WTC11 (cell line): Measurements from ENCODE around the gene SKI. TPM values are rescaled to one million over a fixed set of nuclear protein-coding genes. Genes with fewer than 3 reads are reported as not detected.

Experiments
- ATAC-seq: fragments of 200-7000 bp; cut with Tn5 transposase; 2 replicates; pipeline ENCODE4 v1.10.0; 2021; ENCODE audit warnings: mild to moderate bottlenecking, moderate library complexity
- CTCF ChIA-PET: fragments of 300-600 bp; sonication (Branson Sonifier 250); formaldehyde crosslinking; loops from one replicate; lab custom pipeline; 2021; ENCODE audit warnings: antibody characterized with exemption; lab: Charles Lee
- POLR2A ChIA-PET: fragments of 350-600 bp; sonication (Branson Sonifier 250); formaldehyde crosslinking; loops from one replicate; lab custom pipeline; 2021; ENCODE audit warnings: antibody characterized with exemption; lab: Charles Lee
- DNase-seq: peaks from one replicate; pipeline ENCODE4 v3.0.0; 2021; ENCODE audit warnings: low spot score
- H3K27ac Mint-ChIP-seq: 2 replicates; pipeline ENCODE4 v1.8.0; 2021; ENCODE audit warnings: mixed read lengths
- H3K27me3 Mint-ChIP-seq: 2 replicates; pipeline ENCODE4 v1.8.0; 2021; ENCODE audit warnings: low read depth, mild to moderate bottlenecking, moderate library complexity, mixed read lengths
- H3K36me3 Mint-ChIP-seq: 2 replicates; pipeline ENCODE4 v1.8.0; 2021; ENCODE audit warnings: mixed read lengths
- H3K4me1 Mint-ChIP-seq: 2 replicates; pipeline ENCODE4 v1.8.0; 2022; ENCODE audit warnings: mixed read lengths
- H3K4me3 Mint-ChIP-seq: 2 replicates; pipeline ENCODE4 v1.8.0; 2021; ENCODE audit warnings: mild to moderate bottlenecking, moderate library complexity, mixed read lengths
- H3K9me3 Mint-ChIP-seq: 2 replicates; pipeline ENCODE4 v1.8.0; 2021; ENCODE audit warnings: mixed read lengths
- JUN ChIP-seq: sonication (generic); formaldehyde crosslinking; IDR thresholded peaks from 2 replicates; pipeline ENCODE4 v1.8.0; 2023; ENCODE audit warnings: mild to moderate bottlenecking, missing genetic modification reagents
- MXD4 ChIP-seq: fragments of 250-450 bp; sonication (Bioruptor Pico); IDR thresholded peaks from 2 replicates; pipeline ENCODE4 v1.8.0; 2021; ENCODE audit warnings: mild to moderate bottlenecking, moderate library complexity, borderline replicate concordance
- NFYB ChIP-seq: sonication (generic); formaldehyde crosslinking; conservative IDR thresholded peaks from 2 replicates; pipeline ENCODE4 v1.8.0; 2022; ENCODE audit warnings: low read depth, missing genetic modification reagents
- NR2C2 ChIP-seq: sonication (generic); formaldehyde crosslinking; IDR thresholded peaks from 2 replicates; pipeline ENCODE4 v1.8.0; 2022; ENCODE audit warnings: mild to moderate bottlenecking, missing genetic modification reagents
- PRRX2 ChIP-seq: fragments of 250-450 bp; sonication (Bioruptor Pico); IDR thresholded peaks from 2 replicates; pipeline ENCODE4 v1.8.0; 2021; ENCODE audit warnings: mild to moderate bottlenecking
- ZNF232 ChIP-seq: sonication (generic); formaldehyde crosslinking; IDR thresholded peaks from 2 replicates; pipeline ENCODE4 v1.8.0; 2022; ENCODE audit warnings: mild to moderate bottlenecking, missing genetic modification reagents
- ZNF423 ChIP-seq: fragments of 250-450 bp; sonication (Bioruptor Pico); IDR thresholded peaks from 2 replicates; pipeline ENCODE4 v2.1.2; 2022; ENCODE audit warnings: mild to moderate bottlenecking, moderate library complexity
- total RNA-seq: library from RNA; stranded (reverse); gene quantifications from 3 replicates; pipeline ENCODE4 v1.2.3, GENCODE V29; 2021
- TF ChIP-seq, protein P1 (sequence below): sonication (generic); formaldehyde crosslinking; IDR thresholded peaks from 2 replicates; pipeline ENCODE4 v1.8.0; 2022; ENCODE audit warnings: mild to moderate bottlenecking, missing genetic modification reagents
- TF ChIP-seq, protein P2 (sequence below): sonication (generic); formaldehyde crosslinking; IDR thresholded peaks from 2 replicates; pipeline ENCODE4 v1.8.0; 2023; ENCODE audit warnings: mild to moderate bottlenecking, missing genetic modification reagents
- TF ChIP-seq, protein P3 (sequence below): sonication (generic); formaldehyde crosslinking; IDR thresholded peaks from 2 replicates; pipeline ENCODE4 v1.8.1; 2022; ENCODE audit warnings: mild to moderate bottlenecking, moderate library complexity, missing genetic modification reagents
- TF ChIP-seq, protein P4 (sequence below): sonication (generic); formaldehyde crosslinking; IDR thresholded peaks from 2 replicates; pipeline ENCODE4 v1.8.0; 2022; ENCODE audit warnings: mild to moderate bottlenecking, missing genetic modification reagents
- TF ChIP-seq, protein P5 (sequence below): fragments of 200-600 bp; IDR thresholded peaks from 2 replicates; pipeline ENCODE4 v1.8.0; 2022; ENCODE audit warnings: antibody characterized with exemption
- TF ChIP-seq, protein P6 (sequence below): sonication (generic); formaldehyde crosslinking; IDR thresholded peaks from 2 replicates; pipeline ENCODE4 v1.8.1; 2023; ENCODE audit warnings: mild to moderate bottlenecking, missing genetic modification reagents, moderate library complexity

SKI gene
- total RNA-seq, 1 experiment from 2014 or later, result 88.6 TPM

DNA sequence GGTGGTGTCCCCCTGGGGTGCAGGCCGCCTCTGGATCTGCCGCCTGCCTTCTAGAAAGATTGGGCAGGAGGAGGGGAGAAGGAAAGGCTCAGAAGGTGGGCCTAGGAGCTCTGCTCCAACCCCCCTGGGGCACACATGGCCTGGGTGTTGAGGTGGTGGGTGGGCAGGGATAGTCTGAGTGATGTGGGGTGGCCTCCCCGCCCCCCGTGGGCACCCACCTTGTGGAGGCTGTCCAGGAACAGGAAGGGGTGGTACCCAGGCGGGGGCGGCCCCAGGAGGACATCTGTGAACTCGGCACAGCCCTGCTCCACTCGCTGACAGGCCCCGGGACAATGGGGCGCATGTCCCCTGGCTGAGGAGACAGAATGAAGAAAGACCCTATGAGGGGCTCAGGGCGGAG, 108.4 kb downstream of the SKI start:
- DNase-seq, result no peak
- CTCF ChIA-PET, result interaction anchor here (0.5 to 1.4 kb wide), 3 partner anchors 45 to 288 kb away, joined by 3 read pairs; no protein-coding TSS in a partner anchor
- H3K27me3 Mint-ChIP-seq, result no peaks in the 10 kb centered on the region; the same call in 1 of the 2 replicates

DNA sequence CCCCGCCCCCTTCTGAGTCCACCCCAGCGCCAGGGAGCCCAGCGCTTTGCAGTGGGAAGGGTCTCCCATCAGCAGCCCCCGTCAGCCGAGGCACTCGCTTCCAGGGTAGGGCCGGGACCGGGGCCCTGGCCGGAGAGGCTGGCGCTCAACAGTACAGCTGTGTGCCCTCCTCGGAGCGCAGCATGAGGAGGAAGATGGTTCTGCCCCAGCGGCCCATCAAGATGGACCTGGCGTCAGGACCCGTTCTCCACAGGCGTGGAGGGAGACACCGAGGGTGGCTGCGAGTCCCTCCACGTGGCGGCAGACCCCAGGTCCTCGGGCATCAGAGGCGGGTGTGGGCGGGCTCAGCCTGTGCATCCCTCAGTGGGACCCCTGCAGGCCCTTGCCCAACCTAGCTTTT, 109.0 kb downstream of the SKI start:
- TF ChIP-seq ZNF232 (CRISPR knock-in tag) (no peak), NR2C2 (CRISPR knock-in tag) (no peak), MXD4 (CRISPR knock-in tag) (no peak)
- TF ChIP-seq, protein P1, sequence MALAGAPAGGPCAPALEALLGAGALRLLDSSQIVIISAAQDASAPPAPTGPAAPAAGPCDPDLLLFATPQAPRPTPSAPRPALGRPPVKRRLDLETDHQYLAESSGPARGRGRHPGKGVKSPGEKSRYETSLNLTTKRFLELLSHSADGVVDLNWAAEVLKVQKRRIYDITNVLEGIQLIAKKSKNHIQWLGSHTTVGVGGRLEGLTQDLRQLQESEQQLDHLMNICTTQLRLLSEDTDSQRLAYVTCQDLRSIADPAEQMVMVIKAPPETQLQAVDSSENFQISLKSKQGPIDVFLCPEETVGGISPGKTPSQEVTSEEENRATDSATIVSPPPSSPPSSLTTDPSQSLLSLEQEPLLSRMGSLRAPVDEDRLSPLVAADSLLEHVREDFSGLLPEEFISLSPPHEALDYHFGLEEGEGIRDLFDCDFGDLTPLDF (CRISPR knock-in tag), result no peak
- ChIA-PET POLR2A (no interaction called here), CTCF (no interaction called here)
- DNase-seq (no peak), ATAC-seq (no peak)
- H3K4me1 Mint-ChIP-seq, result no peaks in the 10 kb centered on the region
- H3K27me3 Mint-ChIP-seq, result no peaks in the 10 kb centered on the region; the same call in 1 of the 2 replicates
- H3K4me3 Mint-ChIP-seq, result no peak overlapping the region
- H3K9me3 Mint-ChIP-seq, result no peaks in the 10 kb centered on the region
- no peaks in the 10 kb centered on the region for H3K36me3 Mint-ChIP-seq
- no peak overlapping the region for H3K27ac Mint-ChIP-seq

More for the DNA sequence above, 108.4 kb downstream of the SKI start:
- no peak for ATAC-seq
- no peak for TF ChIP-seq NFYB (CRISPR knock-in tag)
- TF ChIP-seq, protein P2, sequence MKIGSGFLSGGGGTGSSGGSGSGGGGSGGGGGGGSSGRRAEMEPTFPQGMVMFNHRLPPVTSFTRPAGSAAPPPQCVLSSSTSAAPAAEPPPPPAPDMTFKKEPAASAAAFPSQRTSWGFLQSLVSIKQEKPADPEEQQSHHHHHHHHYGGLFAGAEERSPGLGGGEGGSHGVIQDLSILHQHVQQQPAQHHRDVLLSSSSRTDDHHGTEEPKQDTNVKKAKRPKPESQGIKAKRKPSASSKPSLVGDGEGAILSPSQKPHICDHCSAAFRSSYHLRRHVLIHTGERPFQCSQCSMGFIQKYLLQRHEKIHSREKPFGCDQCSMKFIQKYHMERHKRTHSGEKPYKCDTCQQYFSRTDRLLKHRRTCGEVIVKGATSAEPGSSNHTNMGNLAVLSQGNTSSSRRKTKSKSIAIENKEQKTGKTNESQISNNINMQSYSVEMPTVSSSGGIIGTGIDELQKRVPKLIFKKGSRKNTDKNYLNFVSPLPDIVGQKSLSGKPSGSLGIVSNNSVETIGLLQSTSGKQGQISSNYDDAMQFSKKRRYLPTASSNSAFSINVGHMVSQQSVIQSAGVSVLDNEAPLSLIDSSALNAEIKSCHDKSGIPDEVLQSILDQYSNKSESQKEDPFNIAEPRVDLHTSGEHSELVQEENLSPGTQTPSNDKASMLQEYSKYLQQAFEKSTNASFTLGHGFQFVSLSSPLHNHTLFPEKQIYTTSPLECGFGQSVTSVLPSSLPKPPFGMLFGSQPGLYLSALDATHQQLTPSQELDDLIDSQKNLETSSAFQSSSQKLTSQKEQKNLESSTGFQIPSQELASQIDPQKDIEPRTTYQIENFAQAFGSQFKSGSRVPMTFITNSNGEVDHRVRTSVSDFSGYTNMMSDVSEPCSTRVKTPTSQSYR (CRISPR knock-in tag), result no peak
- TF ChIP-seq, protein P3, sequence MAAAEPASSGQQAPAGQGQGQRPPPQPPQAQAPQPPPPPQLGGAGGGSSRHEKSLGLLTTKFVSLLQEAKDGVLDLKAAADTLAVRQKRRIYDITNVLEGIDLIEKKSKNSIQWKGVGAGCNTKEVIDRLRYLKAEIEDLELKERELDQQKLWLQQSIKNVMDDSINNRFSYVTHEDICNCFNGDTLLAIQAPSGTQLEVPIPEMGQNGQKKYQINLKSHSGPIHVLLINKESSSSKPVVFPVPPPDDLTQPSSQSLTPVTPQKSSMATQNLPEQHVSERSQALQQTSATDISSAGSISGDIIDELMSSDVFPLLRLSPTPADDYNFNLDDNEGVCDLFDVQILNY (CRISPR knock-in tag), result no peak
- H3K27ac Mint-ChIP-seq, result no peak overlapping the region
- H3K9me3 Mint-ChIP-seq, result no peaks in the 10 kb centered on the region
- H3K4me3 Mint-ChIP-seq, result no peak overlapping the region
- H3K4me1 Mint-ChIP-seq, result no peaks in the 10 kb centered on the region
- POLR2A ChIA-PET, result no interaction called here
- H3K36me3 Mint-ChIP-seq, result peaks cover 3% of the 10 kb centered on the region

DNA sequence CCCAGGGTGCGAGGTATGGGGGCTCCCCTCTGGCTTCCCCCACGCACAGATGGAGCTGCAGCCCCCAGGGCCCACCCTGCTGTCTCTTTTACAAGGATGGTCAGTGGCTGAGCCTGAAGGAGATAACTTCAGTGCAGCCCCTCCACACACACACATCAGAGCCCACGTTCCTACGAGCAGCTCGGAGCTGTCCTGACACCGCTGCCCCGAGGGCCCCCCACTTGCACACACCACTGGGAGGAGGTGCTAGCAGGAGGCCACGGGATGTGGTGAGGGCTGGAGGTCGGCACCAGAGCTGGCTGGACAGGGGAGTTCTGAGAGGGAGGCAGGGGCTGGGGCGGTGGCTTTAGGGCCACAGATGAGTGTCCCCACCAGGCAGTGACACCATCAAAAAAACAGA, 109.4 kb downstream of the SKI start:
- TF ChIP-seq, protein P4, sequence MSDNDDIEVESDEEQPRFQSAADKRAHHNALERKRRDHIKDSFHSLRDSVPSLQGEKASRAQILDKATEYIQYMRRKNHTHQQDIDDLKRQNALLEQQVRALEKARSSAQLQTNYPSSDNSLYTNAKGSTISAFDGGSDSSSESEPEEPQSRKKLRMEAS, result no peak
- no peak for TF ChIP-seq ZNF423 (CRISPR knock-in tag)
- TF ChIP-seq, protein P5, sequence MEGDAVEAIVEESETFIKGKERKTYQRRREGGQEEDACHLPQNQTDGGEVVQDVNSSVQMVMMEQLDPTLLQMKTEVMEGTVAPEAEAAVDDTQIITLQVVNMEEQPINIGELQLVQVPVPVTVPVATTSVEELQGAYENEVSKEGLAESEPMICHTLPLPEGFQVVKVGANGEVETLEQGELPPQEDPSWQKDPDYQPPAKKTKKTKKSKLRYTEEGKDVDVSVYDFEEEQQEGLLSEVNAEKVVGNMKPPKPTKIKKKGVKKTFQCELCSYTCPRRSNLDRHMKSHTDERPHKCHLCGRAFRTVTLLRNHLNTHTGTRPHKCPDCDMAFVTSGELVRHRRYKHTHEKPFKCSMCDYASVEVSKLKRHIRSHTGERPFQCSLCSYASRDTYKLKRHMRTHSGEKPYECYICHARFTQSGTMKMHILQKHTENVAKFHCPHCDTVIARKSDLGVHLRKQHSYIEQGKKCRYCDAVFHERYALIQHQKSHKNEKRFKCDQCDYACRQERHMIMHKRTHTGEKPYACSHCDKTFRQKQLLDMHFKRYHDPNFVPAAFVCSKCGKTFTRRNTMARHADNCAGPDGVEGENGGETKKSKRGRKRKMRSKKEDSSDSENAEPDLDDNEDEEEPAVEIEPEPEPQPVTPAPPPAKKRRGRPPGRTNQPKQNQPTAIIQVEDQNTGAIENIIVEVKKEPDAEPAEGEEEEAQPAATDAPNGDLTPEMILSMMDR, result no peak
- no peak for TF ChIP-seq JUN (CRISPR knock-in tag)
- TF ChIP-seq PRRX2, result no peak
- TF ChIP-seq, protein P6, sequence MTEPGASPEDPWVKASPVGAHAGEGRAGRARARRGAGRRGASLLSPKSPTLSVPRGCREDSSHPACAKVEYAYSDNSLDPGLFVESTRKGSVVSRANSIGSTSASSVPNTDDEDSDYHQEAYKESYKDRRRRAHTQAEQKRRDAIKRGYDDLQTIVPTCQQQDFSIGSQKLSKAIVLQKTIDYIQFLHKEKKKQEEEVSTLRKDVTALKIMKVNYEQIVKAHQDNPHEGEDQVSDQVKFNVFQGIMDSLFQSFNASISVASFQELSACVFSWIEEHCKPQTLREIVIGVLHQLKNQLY (CRISPR knock-in tag), result no peak
- ChIA-PET POLR2A (no interaction called here), CTCF (interaction anchor here (0.5 to 1.5 kb wide), 4 partner anchors 22 to 1433 kb away, joined by 3 to 4 read pairs (median 4); partner anchors contain the start of gene FAAP20)
- Mint-ChIP-seq H3K9me3 (no peaks in the 10 kb centered on the region), H3K36me3 (no peaks in the 10 kb centered on the region), H3K27me3 (no peaks in the 10 kb centered on the region; the same call in 1 of the 2 replicates), H3K4me3 (no peak overlapping the region), H3K4me1 (no peaks in the 10 kb centered on the region), H3K27ac (no peak overlapping the region)
- DNase-seq (no peak), ATAC-seq (no peak)
